GM12878 (cell line): ENCODE measurements around the gene MINAR1. TPM values are rescaled to one million over a fixed set of nuclear protein-coding genes. Genes with fewer than 3 reads are reported as not detected.

Experiments
- ATAC-seq: fragments of 200-7000 bp; cut with Tn5 transposase; 3 replicates; pipeline ENCODE4 v1.9.1; 2020; ENCODE audit warnings: mild to moderate bottlenecking, moderate library complexity
- BruUV-seq: library from RNA; stranded (reverse); fragments of 400-500 nt; replicated peaks from 2 replicates; lab custom pipeline; 2021; lab: Mats Ljungman, UMichigan
- CTCF ChIA-PET: fragments of 300-600 bp; sonication (Branson Sonifier 250); formaldehyde crosslinking; extraction: SDS; loops from one replicate; lab custom pipeline; 2021; ENCODE audit warnings: inconsistent platforms; lab: Yijun Ruan, JAX
- POLR2A ChIA-PET: fragments of 350-600 bp; formaldehyde crosslinking; extraction: SDS; loops from one replicate; lab custom pipeline; 2021; ENCODE audit warnings: inconsistent platforms; lab: Charles Lee
- RAD21 ChIA-PET: fragments of 300-600 bp; sonication (Branson Sonifier 250); formaldehyde crosslinking; loops from one replicate; lab custom pipeline; 2023; ENCODE audit warnings: antibody characterized with exemption; ENCODE audit not compliant: unreplicated experiment; lab: Charles Lee
- SMC1A ChIA-PET: fragments of 300-600 bp; sonication (Branson Sonifier 250); formaldehyde crosslinking; loops from one replicate; lab custom pipeline; 2023; ENCODE audit not compliant: unreplicated experiment, uncharacterized antibody; lab: Charles Lee
- DNase-seq: peaks from one replicate; pipeline ENCODE4 v3.0.0-alpha.2; 2011; ENCODE audit warnings: low read depth, low spot score
- FAIRE-seq: peaks from 3 replicates; lab custom pipeline; 2011; peaks lifted over from hg19 to GRCh38; lab: Jason Lieb, UNC
- H2AFZ ChIP-seq: 2 replicates; pipeline ENCODE4 v1.6.0; 2011; ENCODE audit warnings: low read depth, low read length, control low read depth; ENCODE audit not compliant: control insufficient read depth
- H3K27ac ChIP-seq: 2 replicates; pipeline ENCODE4 v1.5.1; 2011; ENCODE audit warnings: control low read depth; ENCODE audit not compliant: control insufficient read depth, insufficient read depth
- H3K27me3 ChIP-seq, 2 experiments: replicated peaks in 1 of 2; 2 replicates each; pipeline versions ENCODE4 v1.6.0 to v1.6.1; 2011; ENCODE audit warnings: low read length in 1 of 2; ENCODE audit not compliant: control insufficient read depth in 2 of 2, insufficient read depth in 2 of 2
- H3K36me3 ChIP-seq, 2 experiments: 2 replicates each; pipeline ENCODE4 v1.5.1; 2011; ENCODE audit warnings: low read length in 1 of 2; ENCODE audit not compliant: control insufficient read depth in 2 of 2, insufficient read depth in 2 of 2
- H3K4me1 ChIP-seq: 2 replicates; pipeline ENCODE4 v1.6.1; 2011; ENCODE audit warnings: mild to moderate bottlenecking, low read length, moderate library complexity, mixed read lengths; ENCODE audit not compliant: control insufficient read depth, insufficient read depth
- H3K4me2 ChIP-seq: 2 replicates; pipeline ENCODE4 v1.6.0; 2011; ENCODE audit warnings: control low read depth; ENCODE audit not compliant: control insufficient read depth, insufficient read depth
- H3K4me3 ChIP-seq: fragments of 200-600 bp; sonication (generic); 2 replicates; pipeline ENCODE4 v1.5.1; 2016
- H3K79me2 ChIP-seq: 2 replicates; pipeline ENCODE4 v1.6.0; 2011; ENCODE audit warnings: low read length; ENCODE audit not compliant: control insufficient read depth, insufficient read depth
- H3K9ac ChIP-seq: 2 replicates; pipeline ENCODE4 v1.8.0; 2011; ENCODE audit warnings: low read length, control low read depth, mixed read lengths; ENCODE audit not compliant: control insufficient read depth, insufficient read depth
- H3K9me3 ChIP-seq: replicated peaks from 3 replicates; pipeline ENCODE4 v1.5.1; 2011; ENCODE audit warnings: mild to moderate bottlenecking, low read length; ENCODE audit not compliant: control insufficient read depth, insufficient read depth
- H4K20me1 ChIP-seq: 2 replicates; pipeline ENCODE4 v1.6.0; 2011; ENCODE audit not compliant: control insufficient read depth, insufficient read depth
- BHLHE40 ChIP-seq, 2 experiments: fragments of 450-650 bp in 1 of 2; IDR thresholded peaks; 2 replicates each; pipeline ENCODE4 v1.6.1; 2011 to 2017; ENCODE audit warnings: low read depth in 2 of 2, borderline replicate concordance in 1 of 2, improper control_type of control experiment in 1 of 2, low read length in 1 of 2, mild to moderate bottlenecking in 1 of 2
- ELK1 ChIP-seq: IDR thresholded peaks from 2 replicates; pipeline ENCODE4 v1.6.1; 2012; ENCODE audit warnings: low read depth, low read length, improper control_type of control experiment
- ESRRA ChIP-seq: IDR thresholded peaks from 2 replicates; pipeline ENCODE4 v1.6.1; 2012; ENCODE audit warnings: mild to moderate bottlenecking, low read length, improper control_type of control experiment
- MAX ChIP-seq: IDR thresholded peaks from 2 replicates; pipeline ENCODE4 v1.6.1; 2012; ENCODE audit warnings: low read depth, low read length, improper control_type of control experiment
- MTA2 ChIP-seq: fragments of 450-650 bp; IDR thresholded peaks from 2 replicates; pipeline ENCODE4 v1.6.1; 2016; ENCODE audit warnings: low read depth, mild to moderate bottlenecking, moderate library complexity
- RELA ChIP-seq: fragments of 450-650 bp; IDR thresholded peaks from 2 replicates; pipeline ENCODE4 v1.8.0; 2014; ENCODE audit warnings: borderline replicate concordance; ENCODE audit not compliant: partially characterized antibody
- SMAD1 ChIP-seq: fragments of 450-650 bp; IDR thresholded peaks from 2 replicates; pipeline ENCODE4 v1.6.1; 2018; ENCODE audit warnings: mild to moderate bottlenecking, low read depth; ENCODE audit not compliant: partially characterized antibody
- WGBS: methylation state at CpG from one replicate; pipeline ENCODE4 v1.1.6; 2016; ENCODE audit warnings: low lambda C conversion rate; ENCODE audit not compliant: insufficient replicate concordance, insufficient coverage; ENCODE audit errors: missing lambda C conversion rate; 5-methylcytosine and 5-hydroxymethylcytosine counted together
- in situ Hi-C: fragments of 300-500 bp; cut with MboI; formaldehyde crosslinking; loops from 9 replicates; pipeline ENCODE4 v1.14.3; 2018; ENCODE audit warnings: mixed read lengths
- intact Hi-C: fragments of 100-400 bp; cut with micrococcal nuclease; formaldehyde crosslinking; loops from one replicate; pipeline ENCODE4 v1.14.2; 2022; ENCODE audit not compliant: unreplicated experiment
- polyA plus RNA-seq, 11 experiments: library from polyadenylated mRNA; depleted of rRNA in 4 of 11; unstranded in 6 of 11; stranded (reverse) in 5 of 11; fragments of >200 nt; fragmentation: Nextera tagmentation in 4 of 11; fragmentation: Illumina TruSeq in 1 of 11; extraction: Ambion mirVana in 4 of 11; extraction: Trizol in 1 of 11; gene quantifications; 1 replicate in 1 of 11; 2 replicates in 10 of 11; pipeline versions ENCODE4 v1.2.1 to v1.2.3, GENCODE V29; 2011 to 2016; ENCODE audit warnings: inconsistent platforms in 2 of 11, missing spikeins in 2 of 11, low read depth in 1 of 11
- total RNA-seq, 4 experiments: library from RNA; depleted of rRNA in 3 of 4; stranded (reverse); fragments of >200 nt in 3 of 4; fragmentation: Illumina TruSeq in 1 of 4; extraction: Trizol in 1 of 4; gene quantifications; 2 replicates each; pipeline versions ENCODE4 v1.2.1 to v1.2.3, GENCODE V29; 2013 to 2021
- TF ChIP-seq, protein P1 (sequence below): fragments of 450-650 bp; IDR thresholded peaks from 2 replicates; pipeline ENCODE4 v1.6.1; 2017; ENCODE audit warnings: antibody characterized with exemption, mild to moderate bottlenecking, moderate library complexity

The MINAR1 gene
- total and polyA plus RNA-seq, 10 of the 15 experiments (the other 5 are each of a cell fraction or from before 2014, with no cell fraction given) = 0.05 to 0.40 (median 0.24) TPM

DNA sequence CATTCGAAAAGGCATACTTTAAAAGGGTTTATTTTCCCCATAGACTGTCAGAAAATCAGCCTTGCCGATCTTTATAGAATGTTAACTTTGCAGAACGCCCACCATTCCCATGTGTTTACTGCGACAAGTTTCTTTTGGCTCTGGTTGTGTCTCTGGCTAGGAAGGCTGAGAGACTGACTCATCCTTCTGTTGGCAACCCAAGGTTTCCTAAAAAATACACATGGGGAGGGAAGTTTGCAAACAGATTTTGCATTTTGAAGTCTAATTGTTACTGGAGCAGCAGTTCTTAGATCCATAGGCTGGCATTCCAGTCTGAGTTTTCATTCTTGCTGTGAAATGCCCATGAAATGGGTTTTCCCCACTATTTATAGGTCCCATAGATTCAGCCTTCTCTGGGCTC lies 37.9 kb upstream of the MINAR1 start:
- ATAC-seq (no peak), FAIRE-seq (no peak), DNase-seq (no peak)
- intact Hi-C loops (no loop called here), in situ Hi-C loops (no loop called here)
- 81% methylated on average over 4 of the region's 4 CpGs for WGBS
- RAD21 ChIA-PET = no interaction called here
- H3K27me3 ChIP-seq = no peaks in the 10 kb centered on the region
- SMC1A ChIA-PET = no interaction called here
- no peaks in the 10 kb centered on the region for H3K4me1 ChIP-seq
- no TSS peak for BruUV-seq
- H3K4me3 ChIP-seq = no peak overlapping the region
- no peaks in the 10 kb centered on the region for H3K36me3 ChIP-seq
- no peak for TF ChIP-seq ELK1
- TF ChIP-seq BHLHE40 (IDR thresholded peaks at IDR 0.05; ENCODE audit: borderline replicate concordance in 1 of 2, low read depth in 2 of 2, low read length in 1 of 2) = no peak
- TF ChIP-seq MTA2 = no peak
- no peak for TF ChIP-seq RELA
- TF ChIP-seq, protein P1, sequence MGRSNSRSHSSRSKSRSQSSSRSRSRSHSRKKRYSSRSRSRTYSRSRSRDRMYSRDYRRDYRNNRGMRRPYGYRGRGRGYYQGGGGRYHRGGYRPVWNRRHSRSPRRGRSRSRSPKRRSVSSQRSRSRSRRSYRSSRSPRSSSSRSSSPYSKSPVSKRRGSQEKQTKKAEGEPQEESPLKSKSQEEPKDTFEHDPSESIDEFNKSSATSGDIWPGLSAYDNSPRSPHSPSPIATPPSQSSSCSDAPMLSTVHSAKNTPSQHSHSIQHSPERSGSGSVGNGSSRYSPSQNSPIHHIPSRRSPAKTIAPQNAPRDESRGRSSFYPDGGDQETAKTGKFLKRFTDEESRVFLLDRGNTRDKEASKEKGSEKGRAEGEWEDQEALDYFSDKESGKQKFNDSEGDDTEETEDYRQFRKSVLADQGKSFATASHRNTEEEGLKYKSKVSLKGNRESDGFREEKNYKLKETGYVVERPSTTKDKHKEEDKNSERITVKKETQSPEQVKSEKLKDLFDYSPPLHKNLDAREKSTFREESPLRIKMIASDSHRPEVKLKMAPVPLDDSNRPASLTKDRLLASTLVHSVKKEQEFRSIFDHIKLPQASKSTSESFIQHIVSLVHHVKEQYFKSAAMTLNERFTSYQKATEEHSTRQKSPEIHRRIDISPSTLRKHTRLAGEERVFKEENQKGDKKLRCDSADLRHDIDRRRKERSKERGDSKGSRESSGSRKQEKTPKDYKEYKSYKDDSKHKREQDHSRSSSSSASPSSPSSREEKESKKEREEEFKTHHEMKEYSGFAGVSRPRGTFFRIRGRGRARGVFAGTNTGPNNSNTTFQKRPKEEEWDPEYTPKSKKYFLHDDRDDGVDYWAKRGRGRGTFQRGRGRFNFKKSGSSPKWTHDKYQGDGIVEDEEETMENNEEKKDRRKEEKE = no peak
- no peak for TF ChIP-seq MAX
- no peak for TF ChIP-seq SMAD1
- no peak for TF ChIP-seq ESRRA
- CTCF ChIA-PET = interaction anchor here (3.5 kb wide), 1 partner anchor 13 kb away, joined by 49 read pairs; no protein-coding TSS in a partner anchor
- no peak overlapping the region for H3K4me2 ChIP-seq
- no peak overlapping the region for H2AFZ ChIP-seq
- H3K9ac ChIP-seq = no peak overlapping the region
- H4K20me1 ChIP-seq = no peaks in the 10 kb centered on the region
- POLR2A ChIA-PET = no interaction called here
- H3K27ac ChIP-seq = no peak overlapping the region
- no peaks in the 10 kb centered on the region for H3K79me2 ChIP-seq
- no peaks in the 10 kb centered on the region for H3K9me3 ChIP-seq
